Measurements from ENCODE around the gene CLDN15. TPM values are rescaled to one million over a fixed set of nuclear protein-coding genes. Genes with fewer than 3 reads are reported as not detected.
"Not testable (repeated sequence)": the region's sequence is repeated elsewhere in the genome, so short reads cannot be mapped to it uniquely, and the experiment has no call there.

The CLDN15 gene
- total RNA-seq, 1 donor from 2014 or later = 17.4 TPM

GRCh38 chr7:101203740-101204738, 33.6 kb downstream of the CLDN15 start:
- intact Hi-C loops (cut with DNase I); DNase-seq (ENCODE audit: low spot score); ATAC-seq: not testable (repeated sequence)

GRCh38 chr7:101202603-101202918, 35.0 kb downstream of the CLDN15 start:
- no peak for DNase-seq (ENCODE audit: low spot score)
- no peak for ATAC-seq
- intact Hi-C loops (cut with DNase I) = no loop called here

GRCh38 chr7:101201695-101202602, 35.7 kb downstream of the CLDN15 start:
- peak; percentile 33 for ATAC-seq
- intact Hi-C loops (cut with DNase I) = no loop called here
- DNase-seq (ENCODE audit: low spot score) = no peak

DNA sequence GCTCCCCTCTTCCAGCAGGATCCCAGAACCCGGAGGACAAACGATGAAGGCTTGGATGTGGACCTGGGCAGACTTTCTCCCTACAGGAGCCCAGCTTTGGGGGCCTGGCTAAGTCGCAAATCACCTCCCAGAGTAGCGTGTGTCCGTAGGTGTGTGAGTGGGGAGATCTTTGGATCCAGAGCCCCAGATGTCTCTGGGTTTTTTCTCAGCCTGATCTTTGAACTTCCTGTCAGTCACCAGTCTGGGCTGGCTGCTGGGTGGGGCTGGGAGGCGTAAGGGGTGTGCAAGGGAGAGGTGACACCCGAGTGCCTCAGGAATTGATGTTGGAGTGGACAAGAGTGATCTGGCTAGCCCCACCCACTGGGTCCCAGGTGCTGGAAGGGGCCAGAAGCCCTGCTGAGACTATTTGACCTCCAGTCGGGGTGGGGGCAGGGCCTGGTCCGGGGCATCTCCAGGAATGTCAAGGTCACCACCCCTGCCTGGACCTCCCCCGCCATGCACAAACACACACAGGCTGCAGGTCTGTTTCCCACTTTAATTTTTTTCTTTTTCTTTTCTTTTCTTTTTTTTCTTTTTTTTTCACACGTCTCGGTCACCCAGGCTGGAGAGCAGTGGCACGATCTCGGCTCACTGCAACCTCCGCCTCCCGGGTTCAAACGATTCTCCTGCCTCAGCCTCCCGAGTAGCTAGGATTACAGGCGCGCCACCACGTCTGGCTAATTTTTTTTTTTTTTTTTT, 36.6 kb downstream of the CLDN15 start, which contains the start of gene MOGAT3:
TSS of gene MOGAT3 (minus strand) at position 175 of the 738 bp plus-strand sequence. CDS start 182 bp downstream, outside the sequence.
- intact Hi-C loops (cut with DNase I) = no loop called here
- no peak for DNase-seq (ENCODE audit: low spot score)
- ATAC-seq = no peak

DNA sequence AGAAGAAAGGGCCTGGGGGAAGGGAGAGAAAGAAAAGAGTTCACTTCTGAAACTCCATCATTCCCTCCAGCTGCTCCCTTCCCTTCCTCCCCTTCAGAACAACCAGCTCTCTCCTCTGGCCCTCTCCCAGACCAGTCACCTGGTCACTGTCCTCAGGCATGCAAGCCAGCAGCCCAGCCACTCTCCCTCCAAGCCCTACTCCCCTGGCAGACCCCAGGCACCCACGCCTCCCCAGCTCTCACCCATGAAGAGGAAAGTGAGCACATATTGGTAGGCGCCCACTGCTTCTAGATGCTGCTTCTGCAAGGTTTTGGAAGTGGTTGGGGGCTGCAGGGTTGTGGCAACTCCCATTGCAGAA, 37.1 kb downstream of the CLDN15 start:
- DNase-seq (ENCODE audit: low spot score) (no peak), ATAC-seq (no peak)
- intact Hi-C loops (cut with DNase I) = no loop called here

- intact Hi-C loops (cut with DNase I); ATAC-seq; DNase-seq (ENCODE audit: low spot score): not testable (repeated sequence)
Measured at GRCh38 chr7:101199522-101199921, 38.1 kb downstream of the CLDN15 start.

GRCh38 chr7:101198476-101198875, 39.1 kb downstream of the CLDN15 start:
- DNase-seq (ENCODE audit: low spot score) (no peak), ATAC-seq (no peak)
- intact Hi-C loops (cut with DNase I) = no loop called here

DNA sequence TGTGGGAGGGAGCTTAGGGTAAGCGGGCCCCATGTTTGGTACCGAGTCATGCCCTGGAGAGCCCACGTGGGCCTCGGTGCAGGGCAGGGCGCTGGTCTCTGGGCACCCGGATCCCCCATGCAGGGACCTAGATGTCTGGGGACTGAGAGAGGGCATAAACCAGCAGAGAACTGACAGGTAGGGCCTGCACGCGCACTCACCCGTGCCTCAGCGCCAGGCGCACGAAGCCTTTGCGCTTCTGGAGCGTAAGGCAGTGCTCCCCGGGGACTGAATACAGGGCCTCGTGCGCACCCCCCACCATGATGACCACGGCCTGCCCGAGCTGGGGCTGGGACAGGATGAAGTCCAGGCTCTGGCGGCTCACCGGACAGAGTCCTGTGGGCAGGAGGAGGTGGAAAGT, 39.6 kb downstream of the CLDN15 start:
- ATAC-seq (no peak), DNase-seq (ENCODE audit: low spot score) (no peak)
- intact Hi-C loops (cut with DNase I) = no loop called here

GRCh38 chr7:101195884-101196283, 41.7 kb downstream of the CLDN15 start:
- intact Hi-C loops (cut with DNase I) = no loop called here
- DNase-seq (ENCODE audit: low spot score) = no peak
- no peak for ATAC-seq

GRCh38 chr7:101189109-101189508, 48.5 kb downstream of the CLDN15 start:
- ATAC-seq (no peak), DNase-seq (ENCODE audit: low spot score) (no peak)
- intact Hi-C loops (cut with DNase I) = no loop called here

GRCh38 chr7:101186844-101187428, 50.7 kb downstream of the CLDN15 start:
- ATAC-seq (no peak), DNase-seq (ENCODE audit: low spot score) (no peak)
- intact Hi-C loops (cut with DNase I) = no loop called here

- no peak for ATAC-seq
- intact Hi-C loops (cut with DNase I) = no loop called here
- no peak for DNase-seq (ENCODE audit: low spot score)
Measured at GRCh38 chr7:101186194-101186593, 51.4 kb downstream of the CLDN15 start.

- intact Hi-C loops (cut with DNase I) = no loop called here
- DNase-seq (ENCODE audit: low spot score) (no peak), ATAC-seq (no peak)
Measured at GRCh38 chr7:101185258-101185839, 52.3 kb downstream of the CLDN15 start.

Other genes with a start within 250 kb of the CLDN15 start
- gene MUC17, start 217.7 kb downstream of the CLDN15 start, total RNA-seq = not detected
- gene TRIM56, start 152.3 kb downstream of the CLDN15 start, total RNA-seq = 47.1 TPM
- gene SERPINE1, start 110.7 kb downstream of the CLDN15 start, total RNA-seq = 7.0 TPM
- 22.1 TPM for gene AP1S1, start 83.3 kb downstream of the CLDN15 start, total RNA-seq
- not detected for gene VGF, start 72.2 kb downstream of the CLDN15 start, total RNA-seq
- gene NAT16, start 57.5 kb downstream of the CLDN15 start, total RNA-seq = not detected
- not detected for gene MOGAT3, start 36.8 kb downstream of the CLDN15 start, total RNA-seq
- gene PLOD3, start 20.2 kb downstream of the CLDN15 start, total RNA-seq = 89.7 TPM
- 44.3 TPM for gene ZNHIT1, start 19.6 kb downstream of the CLDN15 start, total RNA-seq
- gene FIS1, start 7.3 kb upstream of the CLDN15 start, total RNA-seq = 231 TPM
- gene IFT22, start 84.0 kb upstream of the CLDN15 start, total RNA-seq = 18.8 TPM
- 0.09 TPM for gene COL26A1, start 125.1 kb upstream of the CLDN15 start, total RNA-seq